ENCODE results near the gene PER3. TPM values are rescaled to one million over a fixed set of nuclear protein-coding genes. Genes with fewer than 3 reads are reported as not detected.

The PER3 gene
- total RNA-seq, 4 donors from 2014 or later = 9.2 to 46.0 (median 19.1) TPM

DNA sequence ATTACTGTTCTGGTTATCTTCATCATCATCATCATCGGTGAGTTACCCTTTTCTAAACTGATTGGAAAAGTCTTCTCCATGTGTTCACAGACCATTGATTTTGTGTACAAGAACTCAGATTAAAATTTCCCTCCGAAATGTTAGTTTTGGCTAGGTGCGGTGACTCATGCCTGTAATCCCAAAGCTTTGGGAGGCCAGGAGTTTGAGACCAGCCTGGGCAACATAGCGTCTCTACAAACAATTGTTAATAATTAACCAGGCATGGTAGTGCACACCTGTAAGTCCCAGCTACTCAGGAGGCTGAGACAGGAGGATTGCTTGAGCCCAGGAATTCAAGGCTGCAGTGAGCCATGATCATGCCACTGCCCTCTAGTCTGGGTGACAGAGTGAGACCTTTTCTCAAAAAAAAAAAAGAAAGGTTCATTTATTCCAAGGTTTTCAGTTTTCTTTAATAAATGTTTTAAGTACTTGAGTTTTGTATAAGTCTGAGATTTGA is 5.9 kb upstream of the PER3 start:
- no peak for TF ChIP-seq POLR2A (IDR thresholded peaks at IDR 0.05)
- TF ChIP-seq, protein P1, sequence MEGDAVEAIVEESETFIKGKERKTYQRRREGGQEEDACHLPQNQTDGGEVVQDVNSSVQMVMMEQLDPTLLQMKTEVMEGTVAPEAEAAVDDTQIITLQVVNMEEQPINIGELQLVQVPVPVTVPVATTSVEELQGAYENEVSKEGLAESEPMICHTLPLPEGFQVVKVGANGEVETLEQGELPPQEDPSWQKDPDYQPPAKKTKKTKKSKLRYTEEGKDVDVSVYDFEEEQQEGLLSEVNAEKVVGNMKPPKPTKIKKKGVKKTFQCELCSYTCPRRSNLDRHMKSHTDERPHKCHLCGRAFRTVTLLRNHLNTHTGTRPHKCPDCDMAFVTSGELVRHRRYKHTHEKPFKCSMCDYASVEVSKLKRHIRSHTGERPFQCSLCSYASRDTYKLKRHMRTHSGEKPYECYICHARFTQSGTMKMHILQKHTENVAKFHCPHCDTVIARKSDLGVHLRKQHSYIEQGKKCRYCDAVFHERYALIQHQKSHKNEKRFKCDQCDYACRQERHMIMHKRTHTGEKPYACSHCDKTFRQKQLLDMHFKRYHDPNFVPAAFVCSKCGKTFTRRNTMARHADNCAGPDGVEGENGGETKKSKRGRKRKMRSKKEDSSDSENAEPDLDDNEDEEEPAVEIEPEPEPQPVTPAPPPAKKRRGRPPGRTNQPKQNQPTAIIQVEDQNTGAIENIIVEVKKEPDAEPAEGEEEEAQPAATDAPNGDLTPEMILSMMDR (IDR thresholded peaks at IDR 0.05) = no peak
- no peak for TF ChIP-seq EP300 (IDR thresholded peaks at IDR 0.05)
- Histone ChIP-seq H3K4me3 (no peak overlapping the region), H3K27ac (no peak overlapping the region), H3K36me3 (peaks cover 59% of the 10 kb centered on the region), H3K9me3 (no peaks in the 10 kb centered on the region), H3K27me3 (no peaks in the 10 kb centered on the region), H3K4me1 (peaks cover 23% of the 10 kb centered on the region)
- no peak for DNase-seq (ENCODE audit: low spot score in 2 of 2)
- 99% methylated on average over 4 of the region's 4 CpGs for WGBS

DNA sequence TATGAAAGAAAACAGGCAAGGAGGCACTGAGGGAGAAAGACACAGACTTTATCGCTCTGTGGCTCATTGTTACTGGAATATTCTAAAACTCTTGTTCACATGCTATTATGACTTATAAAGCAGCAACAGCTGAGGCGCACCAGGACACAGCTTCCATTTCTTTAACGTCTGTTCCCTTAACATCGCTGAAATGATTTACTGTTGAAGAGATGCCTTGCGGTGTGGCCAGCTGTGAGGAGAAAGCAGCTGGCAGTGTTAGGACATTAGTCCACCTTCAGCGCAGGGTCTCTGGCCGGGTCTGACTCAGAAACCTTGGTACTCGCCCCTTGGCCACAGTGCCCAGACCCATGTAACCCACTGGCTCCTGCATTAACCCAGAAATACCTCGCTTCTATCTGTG is 3.1 kb upstream of the PER3 start:
- H3K27ac ChIP-seq = no peak overlapping the region

DNA sequence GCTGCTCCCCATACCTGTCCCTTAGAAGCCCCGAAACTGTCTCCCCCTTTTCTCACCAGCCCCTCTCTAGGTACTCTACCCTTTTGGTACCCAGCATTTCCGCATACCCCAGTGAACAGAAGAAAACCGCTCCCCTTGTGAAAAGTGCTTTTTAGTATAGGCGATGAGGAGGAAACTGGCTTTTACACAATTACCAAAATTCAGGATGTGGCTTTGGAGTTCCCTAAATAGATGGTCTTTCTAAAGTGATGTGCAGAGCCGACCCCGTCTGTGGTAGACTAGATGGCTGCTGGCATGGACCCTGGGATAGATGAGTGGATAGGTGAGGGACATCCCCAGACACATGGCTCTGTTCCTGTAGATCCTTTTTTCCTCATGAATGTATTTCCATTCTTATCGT is 2.6 kb upstream of the PER3 start:
- H3K36me3 ChIP-seq = peaks cover 53% of the 10 kb centered on the region
- no peak overlapping the region for H3K27ac ChIP-seq

More for the DNA sequence above, 3.1 kb upstream of the PER3 start:
- 85% methylated on average over 9 of the region's 9 CpGs for WGBS
- peaks cover 54% of the 10 kb centered on the region for H3K36me3 ChIP-seq
- no peak for TF ChIP-seq POLR2AphosphoS5 (IDR thresholded peaks at IDR 0.05)
- TF ChIP-seq EP300 (IDR thresholded peaks at IDR 0.05) = no peak
- no peak for TF ChIP-seq POLR2A (IDR thresholded peaks at IDR 0.05)
- TF ChIP-seq, protein P1 (IDR thresholded peaks at IDR 0.05) = no peak
- H3K27me3 ChIP-seq = no peaks in the 10 kb centered on the region
- H3K4me3 ChIP-seq = no peak overlapping the region
- H3K4me1 ChIP-seq = peaks cover 37% of the 10 kb centered on the region
- DNase-seq (ENCODE audit: low spot score in 2 of 2) = no peak
- no peaks in the 10 kb centered on the region for H3K9me3 ChIP-seq

DNA sequence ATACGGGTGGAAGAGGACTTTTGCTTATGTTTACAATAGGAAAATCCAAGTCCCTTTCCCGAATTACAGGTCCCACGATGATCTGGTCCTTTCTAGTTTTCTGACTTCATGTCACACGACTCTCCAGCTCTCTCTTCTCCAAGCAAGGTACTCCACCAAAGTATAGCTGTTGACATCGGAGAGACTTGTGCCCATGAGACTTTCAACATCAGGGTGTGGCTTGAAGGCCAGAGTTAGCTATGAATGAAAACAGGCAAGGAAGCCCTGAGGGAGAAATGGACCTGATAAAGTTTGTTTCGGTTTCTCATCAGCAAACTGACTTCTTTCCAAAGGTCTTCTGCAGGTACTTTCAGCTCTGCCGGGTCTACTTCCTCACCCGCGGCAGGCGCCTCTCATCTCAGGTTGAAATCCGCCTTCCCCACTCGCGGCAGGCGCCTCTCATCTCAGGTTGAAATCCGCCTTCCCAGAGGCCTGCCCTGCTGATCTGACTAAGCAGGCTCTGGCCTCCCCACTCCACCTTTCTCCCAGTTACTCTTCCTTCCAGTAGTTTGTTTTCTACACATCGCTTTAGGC is 2.1 kb upstream of the PER3 start:
- 65% methylated on average over 16 of the region's 16 CpGs for WGBS
- Histone ChIP-seq H3K9me3 (no peaks in the 10 kb centered on the region), H3K4me3 (no peak overlapping the region), H3K36me3 (peaks cover 48% of the 10 kb centered on the region), H3K4me1 (peaks cover 48% of the 10 kb centered on the region), H3K27me3 (no peaks in the 10 kb centered on the region), H3K27ac (peak overlapping the region; percentile 41)
- no peak for DNase-seq (ENCODE audit: low spot score in 2 of 2)
- TF ChIP-seq POLR2A (IDR thresholded peaks at IDR 0.05) = no peak
- TF ChIP-seq EP300 (IDR thresholded peaks at IDR 0.05) = no peak
- TF ChIP-seq POLR2AphosphoS5 (IDR thresholded peaks at IDR 0.05) = no peak
- TF ChIP-seq, protein P1 (IDR thresholded peaks at IDR 0.05) = no peak

More for the DNA sequence above, 2.6 kb upstream of the PER3 start:
- no peaks in the 10 kb centered on the region for H3K9me3 ChIP-seq
- H3K27me3 ChIP-seq = no peaks in the 10 kb centered on the region
- no peak for DNase-seq (ENCODE audit: low spot score in 2 of 2)
- no peak for TF ChIP-seq EP300 (IDR thresholded peaks at IDR 0.05)
- TF ChIP-seq, protein P1 (IDR thresholded peaks at IDR 0.05) = no peak
- no peak for TF ChIP-seq POLR2A (IDR thresholded peaks at IDR 0.05)
- no peak for TF ChIP-seq POLR2AphosphoS5 (IDR thresholded peaks at IDR 0.05)
- H3K4me1 ChIP-seq = peaks cover 42% of the 10 kb centered on the region
- 74% methylated on average over 7 of the region's 7 CpGs for WGBS
- no peak overlapping the region for H3K4me3 ChIP-seq

DNA sequence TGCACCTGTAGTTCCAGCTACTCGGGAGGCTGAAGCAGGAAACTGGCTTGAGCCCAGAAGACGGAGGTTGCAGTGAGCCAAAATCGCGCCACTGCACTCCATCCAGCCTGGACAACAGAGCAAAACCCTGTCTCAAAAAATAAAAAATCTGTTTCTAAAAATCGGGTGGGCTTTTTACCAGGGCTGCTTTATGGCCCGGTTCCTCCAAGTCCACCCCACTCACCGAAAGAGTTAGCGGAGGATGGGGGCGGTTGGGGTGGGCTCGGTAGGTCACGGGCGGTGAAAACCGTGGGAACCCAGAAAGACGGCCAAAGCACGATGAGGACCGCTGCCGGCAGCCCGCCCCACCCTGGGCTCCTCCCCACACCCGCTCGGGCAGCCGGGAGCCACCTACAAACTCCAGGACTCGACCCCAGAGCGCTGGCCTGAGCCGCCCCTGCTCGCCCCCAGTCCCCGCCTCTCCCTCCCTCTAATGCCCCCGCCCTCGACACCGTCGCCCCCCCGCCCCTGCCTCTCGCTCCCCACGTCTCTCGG is 846 bp upstream of the PER3 start:
- H3K4me1 ChIP-seq = peaks cover 50% of the 10 kb centered on the region
- under 1% methylated on average over 28 of the region's 34 CpGs for WGBS
- peak in 1 of 2 donors; percentile 90 for DNase-seq (ENCODE audit: low spot score in 2 of 2)

More for the DNA sequence above, 846 bp upstream of the PER3 start:
- Histone ChIP-seq H3K4me3 (peak overlapping the region; percentile 79), H3K27me3 (no peaks in the 10 kb centered on the region), H3K36me3 (peaks cover 44% of the 10 kb centered on the region), H3K9me3 (no peaks in the 10 kb centered on the region), H3K27ac (peak overlapping the region; percentile 95)
- no peak for TF ChIP-seq POLR2A (IDR thresholded peaks at IDR 0.05)
- no peak for TF ChIP-seq EP300 (IDR thresholded peaks at IDR 0.05)
- TF ChIP-seq, protein P1 (IDR thresholded peaks at IDR 0.05) = no peak
- no peak for TF ChIP-seq POLR2AphosphoS5 (IDR thresholded peaks at IDR 0.05)
